ENCODE data around the gene CCDC188.

Gene CCDC188

GRCh38 chr22:20135806-20136602, 14.9 kb downstream of the CCDC188 start:
- in situ Hi-C loops (cut with HindIII; ENCODE audit: low sequenced_read_pairs): no loop called here

DNA sequence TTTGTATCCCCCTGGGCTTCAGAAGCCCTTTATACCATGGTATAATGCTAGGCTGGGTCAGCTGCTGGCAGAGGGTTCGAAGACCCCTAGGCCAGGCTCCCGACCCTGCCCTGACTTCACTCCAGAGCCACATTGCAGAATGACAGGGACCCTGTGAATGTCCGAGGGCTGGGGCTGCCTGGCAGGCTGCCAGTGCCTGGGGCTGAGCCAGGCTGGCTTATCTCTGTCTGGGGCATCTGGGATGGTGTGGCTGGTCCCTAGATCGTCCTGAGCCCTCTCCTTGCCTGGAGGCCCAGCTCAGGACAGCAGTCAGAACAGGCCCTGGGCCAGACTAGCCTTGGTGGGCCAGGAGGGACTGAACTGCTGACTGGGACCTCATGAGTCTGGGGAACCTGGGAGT, 15.6 kb downstream of the CCDC188 start:
- in situ Hi-C loops (cut with HindIII; ENCODE audit: low sequenced_read_pairs): no loop called here

DNA sequence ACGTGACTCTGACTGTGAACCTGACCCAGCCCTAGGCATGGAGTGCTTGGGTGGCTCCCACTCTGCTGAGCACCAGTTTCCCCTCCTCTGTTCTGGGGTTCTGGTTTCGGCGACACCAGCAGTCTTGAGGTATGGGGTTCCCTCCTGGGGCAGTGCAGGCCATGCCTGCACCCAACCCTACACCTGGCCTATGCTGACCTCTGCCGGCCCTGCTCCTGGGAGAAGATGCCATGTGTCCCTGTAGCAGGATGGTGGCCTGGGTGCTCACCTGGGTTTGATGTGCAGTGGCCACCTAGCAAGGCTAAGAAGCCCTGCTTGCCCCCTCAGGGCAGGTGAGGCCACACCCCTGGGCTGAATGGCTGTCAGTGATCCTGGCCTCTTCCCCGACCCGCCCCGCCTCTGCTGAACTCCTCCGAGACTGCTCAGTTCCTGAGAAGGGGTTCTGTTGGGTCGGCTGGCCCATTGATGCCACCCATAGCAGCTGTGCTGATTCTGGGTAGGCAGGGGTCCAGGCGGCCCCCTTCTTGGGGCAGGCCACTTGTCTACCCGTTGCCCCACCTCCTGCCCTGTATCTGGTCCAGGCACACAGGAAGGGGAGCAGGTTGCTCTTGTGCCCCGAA, 16.8 kb downstream of the CCDC188 start:
- in situ Hi-C loops (cut with HindIII; ENCODE audit: low sequenced_read_pairs): no loop called here

DNA sequence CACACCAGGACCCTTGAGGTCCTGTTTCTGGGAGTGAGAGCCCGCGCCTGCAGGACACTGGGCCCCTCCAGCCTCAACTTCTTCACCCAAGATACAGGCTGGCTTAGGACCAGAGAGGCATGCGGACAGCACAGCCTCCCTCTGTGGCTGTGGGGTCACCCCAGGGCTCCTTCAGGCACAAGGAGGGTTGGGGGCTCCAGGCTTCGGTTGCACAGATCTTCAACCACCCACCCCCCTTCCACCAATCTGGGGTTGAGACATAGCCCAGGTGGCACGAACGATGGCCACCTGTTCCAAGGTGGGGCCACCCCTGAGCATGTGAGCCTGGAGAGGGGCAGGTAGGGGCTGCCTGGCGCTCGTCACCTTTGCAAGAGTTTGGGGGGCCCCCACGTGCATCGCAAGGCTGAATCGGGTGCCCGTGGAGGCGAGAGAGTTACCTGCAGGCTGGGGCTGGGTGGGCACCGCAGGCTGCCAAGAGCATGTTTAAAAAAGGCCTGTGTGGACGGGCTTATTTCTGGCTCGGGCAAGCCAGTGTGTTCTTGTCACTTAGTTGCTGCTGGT, 18.1 kb downstream of the CCDC188 start:
- in situ Hi-C loops (cut with HindIII; ENCODE audit: low sequenced_read_pairs): no loop called here

DNA sequence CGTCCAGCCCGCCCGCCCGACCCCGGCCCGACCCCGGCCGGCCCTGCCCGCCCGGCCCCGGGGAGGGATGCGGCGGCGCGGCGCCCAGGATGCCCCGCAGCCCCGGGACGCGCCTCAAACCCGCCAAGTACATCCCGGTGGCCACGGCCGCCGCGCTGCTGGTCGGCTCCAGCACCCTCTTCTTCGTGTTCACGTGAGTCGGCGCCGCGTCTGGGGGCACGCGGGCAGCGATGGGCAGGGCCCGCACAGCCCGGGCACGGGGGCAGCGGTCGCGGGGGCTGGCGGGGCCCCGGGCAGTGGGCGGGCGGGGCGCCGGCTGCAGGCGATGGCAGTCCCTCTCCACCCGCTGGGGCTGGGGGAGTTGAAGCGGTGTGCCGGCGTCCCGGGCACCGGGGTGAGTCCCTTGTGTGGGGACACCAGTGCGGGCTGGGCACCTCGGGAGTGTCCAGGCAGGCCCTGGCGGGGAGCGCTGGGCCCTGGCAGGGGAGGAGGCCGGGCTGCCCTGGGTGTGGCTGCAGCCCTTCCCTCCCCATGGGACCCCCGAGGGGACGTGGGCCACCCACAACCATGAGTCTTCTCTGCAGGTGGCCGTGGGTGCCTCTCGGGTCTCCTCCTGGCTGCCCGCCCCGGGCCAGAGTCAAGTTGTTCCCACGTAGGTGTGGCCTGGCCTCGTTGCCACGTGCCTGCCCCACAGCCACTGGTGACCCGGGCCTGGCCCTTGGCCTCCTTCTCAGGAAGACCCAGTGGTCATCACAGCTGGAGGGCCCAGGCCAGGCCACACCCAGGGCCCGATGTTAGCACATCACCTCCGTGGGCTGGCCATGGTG, 18.8 kb downstream of the CCDC188 start:
- in situ Hi-C loops (cut with HindIII; ENCODE audit: low sequenced_read_pairs): no loop called here

- in situ Hi-C loops (cut with HindIII; ENCODE audit: low sequenced_read_pairs): no loop called here
Observed at GRCh38 chr22:20131597-20131858, 19.3 kb downstream of the CCDC188 start, which contains the start of gene ZDHHC8. Gene ZDHHC8 (plus strand): TSS chr22:20131804. CDS start chr22:20131948, 144 bp downstream.

DNA sequence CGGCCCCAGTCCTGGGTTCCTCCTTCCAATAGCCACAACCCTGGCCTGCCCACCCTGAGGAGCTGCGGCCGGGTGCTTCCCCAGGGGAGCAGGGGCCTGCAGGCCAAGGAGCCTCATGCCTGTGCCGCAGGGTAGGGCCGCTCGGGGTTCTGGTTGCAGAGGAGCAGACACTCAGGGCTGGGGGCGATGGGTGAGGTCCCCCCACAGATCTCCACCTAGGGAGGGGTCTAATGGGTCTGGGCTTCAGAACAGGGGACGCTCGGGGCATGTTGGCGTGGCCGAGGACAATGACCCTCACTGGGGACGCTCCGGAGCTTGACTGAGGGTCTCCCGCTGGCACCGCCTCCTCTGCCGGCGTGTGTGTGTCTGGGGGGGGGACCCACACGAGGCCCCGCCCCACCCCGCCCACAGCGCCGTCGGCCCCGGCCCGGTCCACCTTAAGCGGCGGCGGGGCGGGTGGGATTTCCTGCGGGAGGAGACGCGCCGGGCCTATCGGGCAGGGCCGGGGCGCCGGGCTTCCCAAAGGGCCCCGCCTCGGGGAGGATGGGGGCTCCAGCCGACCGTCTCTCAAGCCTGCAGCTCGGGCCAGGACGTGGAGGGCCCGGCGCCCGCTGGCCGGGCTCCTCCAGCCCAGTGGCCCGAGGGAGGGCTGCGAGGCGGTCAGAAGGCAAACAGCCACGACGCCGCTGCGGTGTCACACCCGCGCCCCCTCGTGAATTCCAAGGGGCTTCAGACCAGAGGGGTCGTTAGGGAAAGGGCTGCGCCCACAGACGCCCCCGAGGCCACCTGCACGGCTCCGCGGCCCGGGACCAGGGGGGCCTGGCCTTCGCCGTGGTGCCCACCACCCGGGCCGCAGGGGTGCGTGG, 19.9 kb downstream of the CCDC188 start:
- in situ Hi-C loops (cut with HindIII; ENCODE audit: low sequenced_read_pairs): no loop called here

GRCh38 chr22:20130319-20130718, 20.5 kb downstream of the CCDC188 start:
- in situ Hi-C loops (cut with HindIII; ENCODE audit: low sequenced_read_pairs): no loop called here

DNA sequence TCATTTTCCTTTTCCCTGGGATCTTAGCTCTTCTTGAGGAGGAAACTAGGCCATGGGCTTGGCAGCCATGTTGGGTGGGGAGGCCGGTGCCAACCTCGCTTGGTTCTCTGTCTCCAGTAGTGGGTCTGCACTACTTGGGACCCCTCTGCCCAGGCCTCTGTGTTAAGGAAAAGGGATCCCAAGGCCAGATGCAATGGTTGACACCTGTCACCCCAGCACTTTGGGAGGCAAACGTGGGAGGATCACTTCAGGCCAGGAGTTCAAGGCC, 21.2 kb downstream of the CCDC188 start:
- in situ Hi-C loops (cut with HindIII; ENCODE audit: low sequenced_read_pairs): no loop called here

- in situ Hi-C loops (cut with HindIII; ENCODE audit: low sequenced_read_pairs): no loop called here
Observed at GRCh38 chr22:20128902-20129746, 21.7 kb downstream of the CCDC188 start.

GRCh38 chr22:20128619-20128901, 22.3 kb downstream of the CCDC188 start:
- in situ Hi-C loops (cut with HindIII; ENCODE audit: low sequenced_read_pairs): no loop called here

DNA sequence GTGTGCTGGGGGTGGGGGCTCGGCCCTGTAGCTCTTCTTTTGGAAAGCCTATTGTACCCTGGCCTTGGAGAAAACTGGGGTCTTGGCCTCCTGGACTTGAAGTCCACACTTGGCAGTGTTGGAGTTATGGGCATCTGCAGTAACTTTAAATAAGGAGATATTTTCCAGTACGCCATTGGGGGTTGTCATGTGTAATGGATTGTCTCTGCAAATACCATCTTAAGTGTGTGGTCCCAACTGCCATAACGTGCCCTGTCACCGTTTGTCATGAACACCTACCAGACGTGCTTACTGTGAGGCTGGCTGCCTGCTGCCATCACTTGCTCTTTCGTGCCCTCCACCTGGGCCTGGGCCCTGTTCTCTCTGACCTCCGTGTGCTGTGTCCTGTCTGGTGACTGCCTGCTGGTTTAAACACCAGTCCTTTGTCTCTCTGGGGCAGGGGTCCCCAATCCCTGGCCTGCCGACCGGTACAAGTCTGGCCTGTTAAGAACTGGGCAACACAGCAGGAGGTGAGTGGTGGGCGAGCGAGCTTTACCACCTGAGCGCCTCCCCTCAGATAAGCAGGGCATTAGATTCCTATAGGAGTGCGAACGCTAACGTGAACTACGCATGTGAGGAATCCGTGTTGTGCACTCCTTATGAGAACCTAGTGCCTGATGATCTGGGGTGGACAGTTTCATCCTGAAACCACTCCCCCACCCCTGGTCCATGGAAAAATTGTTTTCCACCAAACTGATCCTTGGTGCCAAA, 22.8 kb downstream of the CCDC188 start:
- in situ Hi-C loops (cut with HindIII; ENCODE audit: low sequenced_read_pairs): no loop called here

DNA sequence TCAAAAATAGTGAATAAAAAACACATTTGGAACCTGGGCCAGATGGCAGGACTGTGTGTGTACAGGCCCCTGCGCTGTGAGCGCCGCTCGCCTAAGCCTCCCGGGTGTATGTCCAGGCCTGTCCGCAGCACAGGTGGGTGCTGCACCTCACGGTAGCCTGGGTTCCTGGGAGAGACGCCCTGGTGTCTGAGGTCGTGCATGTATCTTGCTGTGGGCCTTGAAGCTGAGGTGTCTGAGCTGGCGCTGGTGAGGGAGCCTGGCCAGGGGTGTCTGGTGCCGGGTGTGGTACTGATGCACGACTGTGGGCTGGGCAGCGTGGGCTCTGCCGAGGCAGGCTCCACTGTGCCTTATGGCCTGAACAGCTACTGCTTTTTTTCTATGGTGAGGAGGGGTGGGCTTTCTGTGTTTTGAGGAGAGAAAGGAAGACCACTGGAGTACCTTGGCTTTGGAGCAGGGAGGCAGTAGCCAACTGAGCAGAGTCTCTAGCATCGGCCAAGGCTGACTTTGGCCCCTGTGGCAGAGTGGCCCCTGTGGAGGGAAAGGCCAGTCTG, 23.5 kb downstream of the CCDC188 start:
- in situ Hi-C loops (cut with HindIII; ENCODE audit: low sequenced_read_pairs): no loop called here

GRCh38 chr22:20126284-20127029, 24.4 kb downstream of the CCDC188 start:
- in situ Hi-C loops (cut with HindIII; ENCODE audit: low sequenced_read_pairs): no loop called here

DNA sequence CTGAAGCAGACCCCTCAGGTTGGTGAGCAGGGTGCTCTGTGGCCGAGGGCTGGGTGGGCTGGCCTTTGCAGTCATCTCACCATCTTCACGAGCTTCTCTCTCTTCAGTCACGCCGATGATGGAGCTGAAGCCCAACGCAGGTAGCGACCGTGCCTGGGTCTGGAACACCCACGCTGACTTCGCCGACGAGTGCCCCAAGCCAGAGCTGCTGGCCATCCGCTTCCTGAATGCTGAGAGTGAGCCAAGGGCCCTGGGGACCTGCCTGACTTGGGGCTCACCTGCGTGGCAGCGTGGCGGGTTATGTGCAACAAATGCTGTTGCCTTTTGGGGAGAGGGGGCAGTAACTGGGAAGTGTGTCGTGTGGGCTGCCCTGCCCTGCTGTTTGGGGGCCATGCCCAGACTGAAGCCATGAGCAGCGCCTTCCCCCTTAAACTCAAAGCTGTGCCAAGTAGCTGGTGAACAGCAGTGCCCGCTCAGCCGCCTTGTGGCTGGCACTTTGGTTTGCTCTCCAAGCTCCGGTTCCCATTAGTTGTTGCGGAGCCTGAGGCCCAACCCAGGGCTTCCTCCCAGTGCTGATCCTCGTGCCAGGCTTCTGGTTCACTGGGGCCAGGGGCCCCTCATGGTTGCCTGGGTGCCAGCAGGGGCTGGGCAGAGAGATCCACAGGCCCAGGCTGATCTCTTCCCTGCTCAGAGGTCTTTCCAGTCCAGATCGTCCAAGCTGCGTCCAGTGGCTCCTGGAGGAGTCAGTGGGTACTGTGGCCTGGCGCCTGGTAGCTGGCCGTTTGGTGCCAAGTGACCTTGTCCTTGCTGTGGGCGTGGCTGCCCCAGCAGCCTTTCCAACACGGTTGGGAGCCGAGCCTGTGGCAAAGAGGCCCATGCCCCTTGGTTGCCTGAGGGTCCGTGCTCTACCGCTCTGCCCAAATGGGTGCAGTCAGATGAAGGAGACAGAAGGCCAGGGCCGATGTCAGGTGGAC, 25.4 kb downstream of the CCDC188 start:
- in situ Hi-C loops (cut with HindIII; ENCODE audit: low sequenced_read_pairs): no loop called here

GRCh38 chr22:20124083-20124787, 26.6 kb downstream of the CCDC188 start:
- in situ Hi-C loops (cut with HindIII; ENCODE audit: low sequenced_read_pairs): no loop called here
